Upper lobe of right lung (tissue), 1 donor: ENCODE results near the gene RAB12. TPM values are rescaled to one million over a fixed set of nuclear protein-coding genes. Genes with fewer than 3 reads are reported as not detected.

Experiments
- ATAC-seq: fragments of 200-7000 bp; cut with Tn5 transposase; one replicate; pipeline ENCODE4 v1.9.1; 2020; ENCODE audit warnings: mild to moderate bottlenecking, moderate library complexity
- DNase-seq: peaks from one replicate; pipeline ENCODE4 v3.0.0-alpha.2; 2020
- H3K27ac ChIP-seq: fragments of 200-600 bp; one replicate; pipeline ENCODE4 v1.8.0; 2022
- H3K27me3 ChIP-seq: fragments of 200-600 bp; one replicate; pipeline ENCODE4 v1.8.0; 2022; ENCODE audit warnings: mild to moderate bottlenecking
- H3K36me3 ChIP-seq: fragments of 200-600 bp; one replicate; pipeline ENCODE4 v1.8.0; 2022
- H3K4me1 ChIP-seq: fragments of 200-600 bp; one replicate; pipeline ENCODE4 v1.8.0; 2022
- H3K4me3 ChIP-seq: fragments of 200-600 bp; one replicate; pipeline ENCODE4 v1.8.0; 2022; ENCODE audit warnings: mild to moderate bottlenecking
- H3K9me3 ChIP-seq: fragments of 200-600 bp; one replicate; pipeline ENCODE4 v1.8.0; 2022
- intact Hi-C: fragments of 100-400 bp; cut with DNase I; formaldehyde crosslinking; loops from one replicate; pipeline ENCODE4 v1.11.0; 2022
- total RNA-seq: library from RNA; stranded (reverse); fragmentation: NEBNext Ultra II Directional; extraction: Animal tissue kit (Norgen Biotek cat#: 25700); gene quantifications from one replicate; pipeline ENCODE4 v1.2.1, GENCODE V29; 2021
- TF ChIP-seq, protein P1 (sequence below): fragments of 200-600 bp; IDR thresholded peaks from one replicate; pipeline ENCODE4 v1.8.0; 2022; ENCODE audit warnings: antibody characterized with exemption
- donor health status: DM: no; HTN: yes; CAD: no; lungs with severe emphysema.

RAB12 gene
- total RNA-seq, 1 donor from 2014 or later: 48.6 TPM

DNA sequence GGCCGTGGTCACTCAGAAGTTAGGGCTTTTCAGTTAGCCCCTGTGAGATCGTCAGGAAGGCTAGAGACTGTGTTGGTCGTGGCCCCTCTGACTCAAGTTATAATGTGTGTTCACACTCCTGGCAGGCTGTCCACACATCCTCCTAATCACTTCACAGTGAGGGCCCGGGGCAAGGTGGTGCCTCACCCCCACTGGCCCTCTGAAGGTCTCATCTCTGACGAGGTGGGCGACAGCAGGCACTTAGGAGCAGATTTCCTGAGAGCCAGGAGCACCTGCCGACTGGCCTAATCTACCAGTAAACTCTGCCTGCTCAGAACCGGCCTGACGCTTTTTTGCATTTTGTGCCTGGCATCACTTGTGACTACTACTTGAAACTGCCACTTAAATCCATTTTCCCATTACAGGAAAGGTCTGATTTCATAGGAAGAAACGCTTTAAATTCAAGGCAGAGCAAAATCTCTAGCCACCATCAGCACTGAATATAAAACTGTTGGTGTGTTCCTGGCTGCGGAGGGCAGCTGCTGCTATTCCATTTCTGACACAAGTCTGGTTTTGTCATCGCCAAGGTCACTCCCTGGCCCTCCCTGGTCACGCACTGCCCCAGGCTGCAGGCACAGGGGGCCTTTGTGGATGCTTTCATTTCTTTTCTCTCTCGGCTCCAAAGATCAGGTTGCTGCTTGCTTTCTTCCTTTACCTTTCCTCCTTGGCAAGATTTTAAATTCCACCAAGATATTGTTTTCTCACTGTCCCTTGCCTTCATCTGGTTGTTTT, 48.0 kb downstream of the RAB12 start:
- H3K36me3 ChIP-seq: no peaks in the 10 kb centered on the region
- DNase-seq: no peak
- H3K9me3 ChIP-seq: no peaks in the 10 kb centered on the region
- H3K27ac ChIP-seq: no peak overlapping the region
- intact Hi-C loops: no loop called here
- ATAC-seq: no peak
- H3K4me1 ChIP-seq: peaks cover 4% of the 10 kb centered on the region
- TF ChIP-seq, protein P1, sequence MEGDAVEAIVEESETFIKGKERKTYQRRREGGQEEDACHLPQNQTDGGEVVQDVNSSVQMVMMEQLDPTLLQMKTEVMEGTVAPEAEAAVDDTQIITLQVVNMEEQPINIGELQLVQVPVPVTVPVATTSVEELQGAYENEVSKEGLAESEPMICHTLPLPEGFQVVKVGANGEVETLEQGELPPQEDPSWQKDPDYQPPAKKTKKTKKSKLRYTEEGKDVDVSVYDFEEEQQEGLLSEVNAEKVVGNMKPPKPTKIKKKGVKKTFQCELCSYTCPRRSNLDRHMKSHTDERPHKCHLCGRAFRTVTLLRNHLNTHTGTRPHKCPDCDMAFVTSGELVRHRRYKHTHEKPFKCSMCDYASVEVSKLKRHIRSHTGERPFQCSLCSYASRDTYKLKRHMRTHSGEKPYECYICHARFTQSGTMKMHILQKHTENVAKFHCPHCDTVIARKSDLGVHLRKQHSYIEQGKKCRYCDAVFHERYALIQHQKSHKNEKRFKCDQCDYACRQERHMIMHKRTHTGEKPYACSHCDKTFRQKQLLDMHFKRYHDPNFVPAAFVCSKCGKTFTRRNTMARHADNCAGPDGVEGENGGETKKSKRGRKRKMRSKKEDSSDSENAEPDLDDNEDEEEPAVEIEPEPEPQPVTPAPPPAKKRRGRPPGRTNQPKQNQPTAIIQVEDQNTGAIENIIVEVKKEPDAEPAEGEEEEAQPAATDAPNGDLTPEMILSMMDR: no peak
- peaks cover 4% of the 10 kb centered on the region for H3K27me3 ChIP-seq
- no peak overlapping the region for H3K4me3 ChIP-seq

DNA sequence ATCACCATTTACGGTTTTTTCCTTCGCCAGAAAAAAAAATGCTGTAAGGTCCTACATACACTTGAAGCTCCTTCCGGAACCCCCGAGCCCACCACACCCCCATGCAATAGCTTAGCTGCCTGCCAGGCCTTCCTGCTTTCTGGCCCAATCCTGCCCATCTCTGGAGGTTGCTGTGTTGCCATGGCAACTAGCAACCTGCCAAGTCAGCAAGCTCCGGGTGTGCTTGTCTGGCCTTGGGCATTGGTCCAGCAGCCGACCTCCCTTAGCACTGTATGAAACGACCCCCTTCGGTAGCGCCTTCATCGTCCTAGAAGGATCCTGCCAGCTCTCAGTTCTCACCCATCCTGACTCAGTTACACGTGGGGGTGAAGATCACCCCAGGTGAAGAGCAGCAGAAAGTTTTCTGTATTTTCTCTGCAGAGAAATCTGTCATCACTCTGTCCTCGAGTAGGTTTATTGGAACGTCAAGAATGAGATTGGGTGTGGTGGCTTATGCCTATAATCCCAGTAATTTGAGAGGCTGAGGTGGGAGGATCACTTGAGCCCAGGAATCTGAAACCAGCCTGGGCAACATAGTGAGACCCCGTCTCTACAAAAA, 48.7 kb downstream of the RAB12 start:
- H3K4me1 ChIP-seq: peaks cover 4% of the 10 kb centered on the region
- no peak for DNase-seq
- TF ChIP-seq, protein P1: no peak
- no peak overlapping the region for H3K4me3 ChIP-seq
- no peaks in the 10 kb centered on the region for H3K36me3 ChIP-seq
- ATAC-seq: no peak
- peaks cover 4% of the 10 kb centered on the region for H3K27me3 ChIP-seq
- no peaks in the 10 kb centered on the region for H3K9me3 ChIP-seq
- intact Hi-C loops: no loop called here
- no peak overlapping the region for H3K27ac ChIP-seq

DNA sequence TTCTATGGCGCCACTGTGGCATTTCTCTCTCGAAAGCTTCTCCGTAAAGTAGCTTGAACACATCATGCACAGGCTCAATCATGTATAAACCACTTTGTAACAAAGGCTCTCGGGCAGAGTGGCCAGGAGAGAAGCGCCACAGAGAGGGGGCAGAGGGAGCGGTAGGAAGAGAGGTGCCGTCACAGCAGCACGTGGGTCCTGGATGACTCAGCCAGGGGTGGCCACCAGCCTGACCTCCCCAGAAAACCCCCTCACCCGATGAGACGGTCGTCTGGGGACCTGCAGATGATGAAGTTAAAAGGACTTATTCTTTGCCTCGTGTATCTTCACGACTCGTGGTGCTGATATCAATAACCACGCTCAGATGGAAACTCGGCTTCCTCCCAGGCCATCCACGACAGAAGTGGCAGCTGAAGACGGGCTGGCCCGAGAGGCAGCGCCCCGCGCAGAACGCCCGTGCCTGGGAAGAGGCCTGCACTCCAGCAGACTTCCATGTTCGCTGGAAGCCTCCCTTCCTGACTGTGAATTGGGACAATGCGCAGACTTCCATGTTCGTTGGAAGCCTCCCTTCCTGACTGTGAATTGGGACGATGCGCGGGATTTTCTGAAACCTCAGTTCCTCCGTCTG, 49.7 kb downstream of the RAB12 start:
- H3K4me3 ChIP-seq: no peak overlapping the region
- DNase-seq (no peak), ATAC-seq (no peak)
- no peaks in the 10 kb centered on the region for H3K9me3 ChIP-seq
- H3K4me1 ChIP-seq: peaks cover 4% of the 10 kb centered on the region
- H3K27me3 ChIP-seq: peaks cover 4% of the 10 kb centered on the region
- TF ChIP-seq, protein P1: no peak
- H3K27ac ChIP-seq: no peak overlapping the region
- intact Hi-C loops: no loop called here
- no peaks in the 10 kb centered on the region for H3K36me3 ChIP-seq

DNA sequence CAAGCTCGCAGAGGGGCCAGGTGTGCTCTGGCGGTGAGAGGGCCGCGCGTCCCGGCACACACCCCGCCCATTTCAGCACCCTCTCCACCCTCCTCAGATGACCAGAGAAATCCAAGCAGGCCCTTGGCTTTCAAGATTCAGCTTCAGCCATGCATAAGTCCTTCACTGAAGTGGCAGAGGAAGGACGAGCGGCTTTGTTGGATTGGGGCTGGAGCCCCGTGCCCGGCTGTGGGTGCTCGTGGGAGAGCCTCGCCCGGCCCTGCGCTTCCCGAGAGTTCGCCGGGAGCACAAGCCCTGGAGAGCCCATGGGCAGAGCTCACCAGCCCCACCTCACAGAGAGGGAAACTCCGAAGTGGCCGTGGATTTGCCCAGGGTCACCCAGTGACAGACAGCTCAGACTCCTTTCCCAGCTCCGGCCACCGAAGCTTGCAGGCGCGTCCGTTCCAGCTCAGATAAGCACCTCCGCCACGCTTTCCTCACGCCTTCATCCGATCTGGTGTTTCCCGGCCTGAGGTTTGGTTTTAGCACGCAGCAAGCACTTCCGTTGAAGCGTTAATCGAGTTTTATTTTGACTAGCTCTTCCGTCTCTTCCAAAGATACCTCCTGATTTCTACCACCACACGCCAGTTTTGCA, 50.5 kb downstream of the RAB12 start:
- Histone ChIP-seq H3K9me3 (no peaks in the 10 kb centered on the region), H3K27ac (no peak overlapping the region), H3K27me3 (peaks cover 4% of the 10 kb centered on the region), H3K4me3 (no peak overlapping the region), H3K36me3 (no peaks in the 10 kb centered on the region), H3K4me1 (peaks cover 4% of the 10 kb centered on the region)
- intact Hi-C loops: no loop called here
- TF ChIP-seq, protein P1: no peak
- ATAC-seq (peak; percentile 13), DNase-seq (no peak)

DNA sequence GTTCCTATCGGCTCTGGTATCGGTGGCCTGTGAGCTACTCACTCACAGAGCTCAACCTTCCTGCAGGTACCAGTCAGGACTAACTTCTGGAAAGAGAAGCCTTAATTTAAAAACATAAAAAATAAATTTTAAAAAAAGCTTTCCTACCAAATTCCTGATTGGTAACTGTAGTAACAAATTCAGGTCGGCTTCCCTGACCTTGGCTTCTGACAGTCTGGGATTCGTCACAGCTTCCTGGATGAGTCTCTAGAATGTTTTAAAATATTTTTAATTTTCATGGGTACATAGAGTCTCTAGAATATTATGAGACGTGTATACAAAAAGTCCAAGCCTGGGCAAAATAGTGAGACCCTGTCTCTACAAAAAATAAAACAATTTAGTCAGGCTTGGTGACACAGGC, 51.1 kb downstream of the RAB12 start:
- Histone ChIP-seq H3K4me1 (peaks cover 4% of the 10 kb centered on the region), H3K36me3 (no peaks in the 10 kb centered on the region), H3K4me3 (no peak overlapping the region), H3K9me3 (no peaks in the 10 kb centered on the region), H3K27ac (no peak overlapping the region), H3K27me3 (peaks cover 4% of the 10 kb centered on the region)
- ATAC-seq: no peak
- no peak for DNase-seq
- TF ChIP-seq, protein P1: no peak
- intact Hi-C loops: no loop called here
